ENCODE data around the gene CXXC1.

CXXC1 gene

GRCh38 chr18:50273203-50274043 is 14.1 kb downstream of the CXXC1 start:
- no peak overlapping the region for H3K4me3 ChIP-seq (ENCODE audit: low read depth, low read length)
- no peaks in the 10 kb centered on the region for H3K9me3 ChIP-seq (ENCODE audit: control insufficient read depth, low read length)
- H3K4me1 ChIP-seq, result no peaks in the 10 kb centered on the region
- no peak overlapping the region for H3K4me2 ChIP-seq (ENCODE audit: low read length)
- no peak overlapping the region for H2AFZ ChIP-seq
- no peaks in the 10 kb centered on the region for H3K36me3 ChIP-seq (ENCODE audit: control insufficient read depth, insufficient read depth, low read length)
- no peaks in the 10 kb centered on the region for H3K27me3 ChIP-seq (ENCODE audit: control insufficient read depth, insufficient read depth, low read length)
- peaks cover 5% of the 10 kb centered on the region for H3K79me2 ChIP-seq
- no peak overlapping the region for H3K27ac ChIP-seq
- no peak overlapping the region for H3K9ac ChIP-seq
- TF ChIP-seq, protein P1, sequence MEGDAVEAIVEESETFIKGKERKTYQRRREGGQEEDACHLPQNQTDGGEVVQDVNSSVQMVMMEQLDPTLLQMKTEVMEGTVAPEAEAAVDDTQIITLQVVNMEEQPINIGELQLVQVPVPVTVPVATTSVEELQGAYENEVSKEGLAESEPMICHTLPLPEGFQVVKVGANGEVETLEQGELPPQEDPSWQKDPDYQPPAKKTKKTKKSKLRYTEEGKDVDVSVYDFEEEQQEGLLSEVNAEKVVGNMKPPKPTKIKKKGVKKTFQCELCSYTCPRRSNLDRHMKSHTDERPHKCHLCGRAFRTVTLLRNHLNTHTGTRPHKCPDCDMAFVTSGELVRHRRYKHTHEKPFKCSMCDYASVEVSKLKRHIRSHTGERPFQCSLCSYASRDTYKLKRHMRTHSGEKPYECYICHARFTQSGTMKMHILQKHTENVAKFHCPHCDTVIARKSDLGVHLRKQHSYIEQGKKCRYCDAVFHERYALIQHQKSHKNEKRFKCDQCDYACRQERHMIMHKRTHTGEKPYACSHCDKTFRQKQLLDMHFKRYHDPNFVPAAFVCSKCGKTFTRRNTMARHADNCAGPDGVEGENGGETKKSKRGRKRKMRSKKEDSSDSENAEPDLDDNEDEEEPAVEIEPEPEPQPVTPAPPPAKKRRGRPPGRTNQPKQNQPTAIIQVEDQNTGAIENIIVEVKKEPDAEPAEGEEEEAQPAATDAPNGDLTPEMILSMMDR (IDR thresholded peaks at IDR 0.05), result no peak

DNA sequence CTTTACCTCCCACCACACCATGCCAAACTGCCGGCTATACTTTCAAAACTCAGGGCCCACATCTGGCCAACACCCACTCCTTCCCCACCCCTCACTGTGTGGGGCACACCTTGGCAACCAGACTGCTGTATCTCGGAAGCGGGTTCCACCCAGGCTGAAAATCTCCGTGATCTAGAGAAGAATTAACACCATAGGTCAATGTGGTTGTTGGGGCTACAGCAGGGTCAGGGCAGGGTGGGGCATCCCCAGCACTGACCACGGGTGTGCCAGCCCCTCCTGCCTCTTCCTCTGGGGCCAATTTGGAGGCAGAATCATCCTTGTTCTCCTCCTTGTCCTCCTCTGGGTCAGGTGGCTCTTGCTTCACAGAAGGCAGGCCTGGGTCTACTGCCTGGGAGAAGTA is 14.9 kb downstream of the CXXC1 start:
- Histone ChIP-seq H2AFZ (no peak overlapping the region), H3K27ac (no peak overlapping the region), H3K79me2 (peaks cover 5% of the 10 kb centered on the region), H3K9ac (no peak overlapping the region), H3K4me3 (ENCODE audit: low read depth, low read length) (no peak overlapping the region), H3K9me3 (ENCODE audit: control insufficient read depth, low read length) (no peaks in the 10 kb centered on the region), H3K27me3 (ENCODE audit: control insufficient read depth, insufficient read depth, low read length) (no peaks in the 10 kb centered on the region), H3K36me3 (ENCODE audit: control insufficient read depth, insufficient read depth, low read length) (no peaks in the 10 kb centered on the region), H3K4me1 (no peaks in the 10 kb centered on the region), H3K4me2 (ENCODE audit: low read length) (no peak overlapping the region)
- TF ChIP-seq, protein P1 (IDR thresholded peaks at IDR 0.05), result no peak

DNA sequence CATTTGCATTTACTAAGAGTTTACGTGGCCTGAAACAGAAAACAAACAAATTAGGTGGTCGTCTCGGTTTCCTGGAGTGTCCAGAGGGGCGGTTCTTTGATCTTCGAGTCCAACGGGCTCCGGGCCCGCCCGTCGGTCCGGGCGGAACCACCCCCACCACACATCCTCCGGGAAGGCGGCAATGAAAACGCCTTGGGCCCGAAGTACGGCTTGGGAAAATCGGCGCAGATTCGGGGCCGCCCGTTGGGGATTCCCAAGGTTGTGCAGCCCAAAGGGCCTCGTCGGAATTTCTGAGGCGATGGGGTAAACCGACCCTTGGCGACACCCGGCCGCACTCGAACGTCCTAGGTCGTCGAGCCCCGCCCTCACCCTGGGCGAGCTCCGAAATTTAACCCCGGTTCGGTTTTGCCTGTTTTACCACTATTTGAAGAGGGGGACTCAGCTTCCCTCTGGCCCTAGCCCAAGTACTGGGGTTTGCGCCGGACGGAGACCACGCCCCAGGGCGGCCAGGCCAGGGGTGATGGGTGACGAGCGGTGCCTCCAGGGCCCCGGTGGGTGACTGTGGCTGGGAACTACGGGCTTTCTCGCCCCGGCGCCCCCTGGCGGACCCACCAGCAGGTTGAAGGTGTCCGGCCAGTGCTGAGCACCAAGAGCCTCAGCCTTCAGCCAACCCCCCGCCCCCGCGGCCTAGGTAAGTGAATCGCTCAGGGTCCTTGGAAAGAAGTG is 19.3 kb downstream of the CXXC1 start:
- H3K27me3 ChIP-seq (ENCODE audit: control insufficient read depth, insufficient read depth, low read length), result no peaks in the 10 kb centered on the region
- peaks cover 15% of the 10 kb centered on the region for H3K4me1 ChIP-seq
- H3K36me3 ChIP-seq (ENCODE audit: control insufficient read depth, insufficient read depth, low read length), result no peaks in the 10 kb centered on the region
- no peak overlapping the region for H3K4me3 ChIP-seq (ENCODE audit: low read depth, low read length)
- no peak overlapping the region for H3K9ac ChIP-seq
- H3K4me2 ChIP-seq (ENCODE audit: low read length), result no peak overlapping the region
- H3K27ac ChIP-seq, result peak overlapping the region; percentile 13
- H2AFZ ChIP-seq, result no peak overlapping the region
- no peaks in the 10 kb centered on the region for H3K79me2 ChIP-seq
- no peaks in the 10 kb centered on the region for H3K9me3 ChIP-seq (ENCODE audit: control insufficient read depth, low read length)
- TF ChIP-seq, protein P1 (IDR thresholded peaks at IDR 0.05), result peak; percentile 48

DNA sequence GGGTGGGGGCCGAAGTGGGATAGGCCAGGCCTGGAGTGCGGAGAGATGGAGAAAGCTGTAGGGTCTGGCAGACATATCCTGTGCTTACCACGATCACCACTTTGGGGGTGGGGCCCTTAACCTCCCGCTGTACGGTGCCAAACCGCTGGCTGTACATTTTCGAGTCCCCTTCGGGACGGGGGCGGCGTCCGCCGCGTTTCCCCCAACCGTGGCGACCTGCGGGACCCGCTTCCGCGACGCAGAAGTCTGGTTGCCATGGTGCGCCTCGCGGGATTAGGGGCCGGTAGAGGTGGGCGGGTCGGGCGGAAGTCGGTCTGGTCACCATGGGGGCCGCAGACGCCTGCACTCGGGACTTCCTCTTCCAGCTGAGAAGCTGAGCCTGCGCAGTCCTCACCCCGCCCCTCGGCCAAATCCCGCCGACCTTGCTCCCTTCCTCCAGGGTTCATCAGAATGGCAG is 21.2 kb downstream of the CXXC1 start, which contains the start of gene CFAP53:
Gene CFAP53 (minus strand): TSS at position 248 of the 457 bp plus-strand sequence. CDS start 91 bp downstream, at position 157.
- peak within 1 kb of the TSS; percentile 86 for H3K27ac ChIP-seq
- H3K4me1 ChIP-seq, result peaks cover 15% of the 10 kb centered on the region
- no peaks in the 10 kb centered on the region for H3K9me3 ChIP-seq (ENCODE audit: control insufficient read depth, low read length)
- TF ChIP-seq, protein P1 (IDR thresholded peaks at IDR 0.05), result no peak
- no peak within 1 kb of the TSS for H3K9ac ChIP-seq
- no peaks in the 10 kb centered on the region for H3K36me3 ChIP-seq (ENCODE audit: control insufficient read depth, insufficient read depth, low read length)
- no peaks in the 10 kb centered on the region for H3K27me3 ChIP-seq (ENCODE audit: control insufficient read depth, insufficient read depth, low read length)
- peak within 1 kb of the TSS; percentile 89 for H3K4me3 ChIP-seq (ENCODE audit: low read depth, low read length)
- no peaks in the 10 kb centered on the region for H3K79me2 ChIP-seq
- peak within 1 kb of the TSS; percentile 81 for H2AFZ ChIP-seq
- H3K4me2 ChIP-seq (ENCODE audit: low read length), result peak within 1 kb of the TSS; percentile 64

All from parathyroid adenoma (tissue), 2 donors.